OCI-LY7 (cell line): ENCODE results near the gene GRAP. TPM values are rescaled to one million over a fixed set of nuclear protein-coding genes. Genes with fewer than 3 reads are reported as not detected.

Experiments used
- BruUV-seq: library from RNA; stranded (reverse); fragments of 400-500 nt; replicated peaks from 2 replicates; lab custom pipeline; 2021; lab: Mats Ljungman, UMichigan
- CTCF ChIA-PET: fragments of 300-600 bp; sonication (Branson Sonifier 250); formaldehyde crosslinking; loops from one replicate; lab custom pipeline; 2022; ENCODE audit warnings: antibody characterized with exemption; ENCODE audit not compliant: unreplicated experiment; lab: Charles Lee
- POLR2A ChIA-PET: fragments of 300-600 bp; sonication (Branson Sonifier 250); formaldehyde crosslinking; loops from one replicate; lab custom pipeline; 2022; ENCODE audit warnings: antibody characterized with exemption; lab: Charles Lee
- DNase-seq: peaks from one replicate; pipeline ENCODE4 v3.0.0-alpha.2; 2015; ENCODE audit warnings: low spot score
- H2AFZ ChIP-seq: fragments of 200-600 bp; sonication (generic), shearing (Covaris generic); 2 replicates; pipeline ENCODE4 v1.6.1; 2014; ENCODE audit warnings: mild to moderate bottlenecking, antibody characterized with exemption, low read length, moderate library complexity
- H3K27ac ChIP-seq: fragments of 200-600 bp; sonication (generic); 2 replicates; pipeline ENCODE4 v1.5.1; 2014; ENCODE audit warnings: mixed run types, low read depth, mild to moderate bottlenecking, moderate library complexity, low read length, inconsistent platforms; ENCODE audit not compliant: poor library complexity, severe bottlenecking
- H3K36me3 ChIP-seq: fragments of 200-600 bp; sonication (generic); 2 replicates; pipeline ENCODE4 v1.6.1; 2014; ENCODE audit warnings: mild to moderate bottlenecking, antibody characterized with exemption, low read length, moderate library complexity, mixed read lengths; ENCODE audit not compliant: insufficient read depth
- H3K4me1 ChIP-seq: fragments of 200-600 bp; sonication (generic); 2 replicates; pipeline ENCODE4 v1.5.1; 2014; ENCODE audit warnings: mild to moderate bottlenecking, low read length; ENCODE audit not compliant: insufficient read depth, poor library complexity, severe bottlenecking
- H3K4me2 ChIP-seq: fragments of 200-600 bp; sonication (generic); 2 replicates; pipeline ENCODE4 v1.6.1; 2014; ENCODE audit warnings: mild to moderate bottlenecking, low read length
- H3K4me3 ChIP-seq: fragments of 200-600 bp; sonication (generic); 2 replicates; pipeline ENCODE4 v1.5.1; 2014; ENCODE audit warnings: mild to moderate bottlenecking, low read depth, low read length; ENCODE audit not compliant: poor library complexity, severe bottlenecking
- H3K79me2 ChIP-seq: fragments of 200-600 bp; sonication (generic); 2 replicates; pipeline ENCODE4 v1.6.1; 2016; ENCODE audit warnings: low read depth, mild to moderate bottlenecking, low read length, moderate library complexity, mixed read lengths; ENCODE audit not compliant: insufficient read depth
- H3K9me2 ChIP-seq: fragments of 200-600 bp; sonication (generic); 2 replicates; pipeline ENCODE4 v1.6.1; 2016; ENCODE audit warnings: mild to moderate bottlenecking, low read length, mixed read lengths; ENCODE audit not compliant: insufficient read depth
- H3K9me3 ChIP-seq: fragments of 200-600 bp; sonication (generic); 2 replicates; pipeline ENCODE4 v1.6.1; 2014; ENCODE audit warnings: mild to moderate bottlenecking, mixed run types, low read length, mixed read lengths
- H4K20me1 ChIP-seq: fragments of 200-600 bp; sonication (generic); 2 replicates; pipeline ENCODE4 v1.6.1; 2014; ENCODE audit warnings: mild to moderate bottlenecking, antibody characterized with exemption, low read length, moderate library complexity, mixed read lengths; ENCODE audit not compliant: insufficient read depth
- EZH2phosphoT487 ChIP-seq: fragments of 200-600 bp; sonication (generic); IDR thresholded peaks from 2 replicates; pipeline ENCODE4 v1.6.1; 2018; ENCODE audit warnings: low read depth, borderline replicate concordance, mild to moderate bottlenecking, mixed run types, antibody characterized with exemption, low read length, moderate library complexity, mixed read lengths
- intact Hi-C: fragments of 100-400 bp; cut with micrococcal nuclease; formaldehyde crosslinking; loops from one replicate; pipeline ENCODE4 v1.10.0; 2022; ENCODE audit not compliant: unreplicated experiment
- total RNA-seq, 2 experiments: library from RNA; depleted of rRNA in 1 of 2; stranded (reverse); fragments of >200 nt in 1 of 2; shearing (Covaris generic) in 1 of 2; gene quantifications; 2 replicates each; pipeline ENCODE4 v1.2.3, GENCODE V29; 2014 to 2022
- TF ChIP-seq, protein P1 (sequence below): fragments of 200-600 bp; sonication (generic); conservative IDR thresholded peaks from 2 replicates; pipeline ENCODE4 v1.5.1; 2014; ENCODE audit warnings: mild to moderate bottlenecking, antibody characterized with exemption, low read length, moderate library complexity, mixed read lengths

GRAP gene
- total RNA-seq, 2 experiments from 2014 or later = 154 to 221 TPM

DNA sequence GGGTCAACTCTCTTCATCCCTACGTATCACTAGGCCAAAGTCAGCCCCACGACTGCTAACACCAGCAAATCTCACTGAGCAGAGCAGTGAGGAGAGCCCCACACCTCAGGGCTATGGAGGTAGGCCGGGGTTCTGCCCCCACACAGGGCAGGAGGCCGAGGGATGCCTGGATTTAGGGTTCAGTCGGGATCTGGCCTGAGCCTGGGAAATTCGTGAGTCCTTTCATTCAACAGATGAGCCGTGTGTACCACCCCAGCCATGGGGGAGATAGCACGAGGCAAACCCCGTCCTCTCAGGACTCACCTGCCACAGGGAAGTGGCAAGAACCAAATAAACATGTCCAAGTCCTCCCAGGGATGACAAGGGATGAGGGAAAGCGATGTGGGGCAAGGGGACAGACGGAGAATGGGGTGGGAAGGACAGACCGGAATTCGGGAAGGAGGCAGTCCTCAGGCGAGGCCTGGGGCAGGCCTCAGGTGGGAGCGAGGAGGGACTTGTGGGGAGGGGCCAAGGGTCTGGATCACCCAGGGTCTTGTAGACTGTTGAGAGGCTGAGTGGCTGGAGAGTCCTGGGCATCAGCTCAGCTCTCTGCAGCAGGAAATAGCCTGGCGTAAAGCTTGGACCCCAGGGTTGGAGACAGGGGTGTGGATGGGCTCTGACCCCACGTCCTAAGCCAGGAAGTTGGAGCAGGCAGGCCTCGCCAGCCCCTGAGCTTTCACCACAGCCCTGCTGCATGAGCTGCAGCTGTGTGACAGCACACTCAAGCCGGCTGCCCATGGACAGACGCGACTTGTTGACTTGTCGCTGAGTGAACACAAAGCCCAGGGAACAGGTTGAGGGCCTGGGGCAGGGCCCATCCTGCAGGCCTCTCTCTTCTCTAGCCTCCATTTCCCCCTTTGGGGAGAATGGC is 34.3 kb downstream of the GRAP start:
- H3K9me3 ChIP-seq = no peaks in the 10 kb centered on the region
- H3K4me1 ChIP-seq = no peaks in the 10 kb centered on the region
- H3K4me3 ChIP-seq = no peak overlapping the region
- CTCF ChIA-PET = no interaction called here
- no peak overlapping the region for H2AFZ ChIP-seq
- intact Hi-C loops = no loop called here
- no peak overlapping the region for H3K4me2 ChIP-seq
- DNase-seq = no peak
- BruUV-seq = no TSS peak
- POLR2A ChIA-PET = no interaction called here
- TF ChIP-seq EZH2phosphoT487 = no peak
- TF ChIP-seq, protein P1, sequence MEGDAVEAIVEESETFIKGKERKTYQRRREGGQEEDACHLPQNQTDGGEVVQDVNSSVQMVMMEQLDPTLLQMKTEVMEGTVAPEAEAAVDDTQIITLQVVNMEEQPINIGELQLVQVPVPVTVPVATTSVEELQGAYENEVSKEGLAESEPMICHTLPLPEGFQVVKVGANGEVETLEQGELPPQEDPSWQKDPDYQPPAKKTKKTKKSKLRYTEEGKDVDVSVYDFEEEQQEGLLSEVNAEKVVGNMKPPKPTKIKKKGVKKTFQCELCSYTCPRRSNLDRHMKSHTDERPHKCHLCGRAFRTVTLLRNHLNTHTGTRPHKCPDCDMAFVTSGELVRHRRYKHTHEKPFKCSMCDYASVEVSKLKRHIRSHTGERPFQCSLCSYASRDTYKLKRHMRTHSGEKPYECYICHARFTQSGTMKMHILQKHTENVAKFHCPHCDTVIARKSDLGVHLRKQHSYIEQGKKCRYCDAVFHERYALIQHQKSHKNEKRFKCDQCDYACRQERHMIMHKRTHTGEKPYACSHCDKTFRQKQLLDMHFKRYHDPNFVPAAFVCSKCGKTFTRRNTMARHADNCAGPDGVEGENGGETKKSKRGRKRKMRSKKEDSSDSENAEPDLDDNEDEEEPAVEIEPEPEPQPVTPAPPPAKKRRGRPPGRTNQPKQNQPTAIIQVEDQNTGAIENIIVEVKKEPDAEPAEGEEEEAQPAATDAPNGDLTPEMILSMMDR = no peak
- H3K9me2 ChIP-seq = no peaks in the 10 kb centered on the region
- H3K36me3 ChIP-seq = no peaks in the 10 kb centered on the region
- no peaks in the 10 kb centered on the region for H3K79me2 ChIP-seq
- no peak overlapping the region for H3K27ac ChIP-seq
- H4K20me1 ChIP-seq = no peaks in the 10 kb centered on the region

DNA sequence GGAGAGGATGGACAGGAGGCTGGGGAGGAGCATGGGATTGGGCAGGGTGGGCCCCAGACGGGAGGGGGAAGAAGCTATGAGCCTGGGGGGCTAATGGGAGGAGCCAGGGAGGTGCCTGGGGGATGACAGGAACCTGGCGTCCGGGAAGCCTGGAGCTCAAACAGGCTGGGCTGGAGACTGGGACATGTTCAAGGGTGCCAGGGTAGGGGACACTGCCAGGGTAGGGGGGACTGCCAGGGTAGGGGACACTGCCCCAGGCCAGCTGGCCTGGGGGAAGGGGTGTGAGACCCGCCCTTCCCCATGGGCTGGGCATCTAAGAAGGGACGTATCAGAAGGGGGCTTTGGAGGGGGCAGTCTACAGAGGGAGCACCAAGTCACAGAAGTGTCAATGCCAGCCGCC is 35.2 kb downstream of the GRAP start:
- TF ChIP-seq EZH2phosphoT487 = no peak
- Histone ChIP-seq H3K4me1 (no peaks in the 10 kb centered on the region), H3K9me2 (no peaks in the 10 kb centered on the region), H4K20me1 (no peaks in the 10 kb centered on the region), H3K79me2 (no peaks in the 10 kb centered on the region), H3K36me3 (no peaks in the 10 kb centered on the region), H3K9me3 (peaks cover 4% of the 10 kb centered on the region; the same call in 1 of the 2 replicates), H3K4me3 (no peak overlapping the region), H3K4me2 (no peak overlapping the region), H3K27ac (no peak overlapping the region), H2AFZ (no peak overlapping the region)
- BruUV-seq = no TSS peak
- no peak for DNase-seq
- ChIA-PET CTCF (no interaction called here), POLR2A (no interaction called here)
- intact Hi-C loops = no loop called here

DNA sequence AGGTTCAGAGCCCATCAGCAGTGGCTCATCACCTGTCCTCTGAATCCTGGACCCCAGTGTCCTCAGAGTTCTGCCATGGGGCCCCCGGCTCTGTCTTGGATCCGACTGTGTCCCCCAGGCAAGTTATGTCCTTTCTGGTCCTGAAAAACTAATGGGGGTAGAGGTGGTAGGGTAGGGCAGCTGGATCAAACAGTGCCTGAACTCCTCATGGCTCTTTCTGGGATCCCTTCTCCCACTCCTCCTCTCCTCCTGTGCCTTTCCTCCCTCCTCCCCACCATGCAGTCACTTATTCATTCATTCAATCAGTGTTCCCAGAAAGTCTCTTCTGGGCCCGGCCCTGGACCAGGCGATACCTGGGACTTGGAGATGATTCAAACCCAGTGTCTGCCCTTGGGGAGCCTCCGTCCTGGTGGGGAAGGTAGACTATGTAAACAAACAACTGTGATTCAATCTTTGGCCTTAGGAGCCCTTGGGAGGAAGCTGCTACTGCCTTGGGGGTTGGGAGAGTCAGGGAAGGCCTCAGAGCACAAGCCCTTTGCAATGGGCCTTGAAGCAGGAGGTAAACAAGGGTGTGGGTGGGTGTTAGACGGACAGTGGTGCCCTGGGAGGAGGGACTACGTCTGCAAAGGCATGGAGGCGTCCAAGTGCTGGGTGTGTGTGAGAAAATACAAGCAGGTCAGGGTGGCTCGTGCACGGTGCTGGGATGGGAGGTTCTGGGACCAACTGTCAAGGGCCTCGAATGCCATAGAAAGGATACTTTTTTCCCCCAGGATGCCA is 35.8 kb downstream of the GRAP start:
- no TSS peak for BruUV-seq
- Histone ChIP-seq H3K9me3 (peaks cover 6% of the 10 kb centered on the region; the same call in 1 of the 2 replicates), H3K4me2 (no peak overlapping the region), H3K79me2 (no peaks in the 10 kb centered on the region), H4K20me1 (no peaks in the 10 kb centered on the region), H3K9me2 (no peaks in the 10 kb centered on the region), H3K4me1 (no peaks in the 10 kb centered on the region), H3K4me3 (no peak overlapping the region), H3K36me3 (no peaks in the 10 kb centered on the region), H2AFZ (no peak overlapping the region), H3K27ac (no peak overlapping the region)
- TF ChIP-seq, protein P1 = no peak
- TF ChIP-seq EZH2phosphoT487 = no peak
- CTCF ChIA-PET = no interaction called here
- POLR2A ChIA-PET = no interaction called here
- no peak for DNase-seq
- intact Hi-C loops = no loop called here
